Panc1 (cell line): Measurements from ENCODE around the gene MPND. TPM values are rescaled to one million over a fixed set of nuclear protein-coding genes. Genes with fewer than 3 reads are reported as not detected.

ENCODE experiments used
- ATAC-seq: fragments of 200-7000 bp; cut with Tn5 transposase; 2 replicates; pipeline ENCODE4 v1.9.1; 2020; ENCODE audit warnings: mild to moderate bottlenecking, moderate library complexity
- BruUV-seq: library from RNA; stranded (reverse); fragments of 400-500 nt; replicated peaks from 2 replicates; lab custom pipeline; 2021; lab: Mats Ljungman, UMichigan
- CTCF ChIA-PET: fragments of 300-600 bp; sonication (Branson Sonifier 250); formaldehyde crosslinking; loops from one replicate; lab custom pipeline; 2022; ENCODE audit warnings: antibody characterized with exemption; lab: Charles Lee
- POLR2A ChIA-PET: fragments of 300-600 bp; sonication (Branson Sonifier 250); formaldehyde crosslinking; loops from one replicate; lab custom pipeline; 2022; ENCODE audit warnings: antibody characterized with exemption; lab: Charles Lee
- DNase-seq: peaks from one replicate; pipeline ENCODE4 v3.0.0-alpha.2; 2010; ENCODE audit warnings: low read depth, low spot score
- H3K27ac ChIP-seq: 2 replicates; pipeline ENCODE4 v1.5.1; 2011; ENCODE audit warnings: mild to moderate bottlenecking, low read length, inconsistent platforms
- H3K27me3 ChIP-seq: fragments of 200-500 bp; sonication (Bioruptor generic); 2 replicates; pipeline ENCODE4 v1.6.0; 2014; ENCODE audit warnings: low read length, inconsistent platforms; ENCODE audit not compliant: control insufficient read depth, insufficient read depth
- H3K36me3 ChIP-seq: fragments of 200-500 bp; sonication (Bioruptor generic); 2 replicates; pipeline ENCODE4 v1.5.1; 2014; ENCODE audit warnings: inconsistent platforms, mild to moderate bottlenecking, low read length, moderate library complexity; ENCODE audit not compliant: control insufficient read depth, insufficient read depth
- H3K4me1 ChIP-seq: 2 replicates; pipeline ENCODE4 v1.5.1; 2011; ENCODE audit warnings: inconsistent platforms, mild to moderate bottlenecking, low read length, moderate library complexity; ENCODE audit not compliant: control insufficient read depth, insufficient read depth
- H3K4me3 ChIP-seq, 2 experiments: 2 replicates each; pipeline ENCODE4 v1.5.1; 2011 to 2012; ENCODE audit warnings: low read depth in 2 of 2, low read length in 2 of 2, mild to moderate bottlenecking in 2 of 2, inconsistent platforms in 1 of 2, moderate library complexity in 1 of 2
- H3K9me3 ChIP-seq: fragments of 200-500 bp; sonication (Bioruptor generic); 2 replicates; pipeline ENCODE4 v1.5.1; 2014; ENCODE audit warnings: low read depth, mild to moderate bottlenecking, inconsistent platforms, low read length, moderate library complexity; ENCODE audit not compliant: control insufficient read depth, insufficient read depth
- POLR2AphosphoS5 ChIP-seq: IDR thresholded peaks from 2 replicates; pipeline ENCODE4 v1.6.1; 2012; ENCODE audit warnings: mild to moderate bottlenecking, low read depth, low read length, moderate library complexity
- SIN3A ChIP-seq: IDR thresholded peaks from 2 replicates; pipeline ENCODE4 v1.6.1; 2012; ENCODE audit warnings: low read depth, mild to moderate bottlenecking, low read length, moderate library complexity, borderline replicate concordance; ENCODE audit not compliant: insufficient read depth
- TCF7L2 ChIP-seq: IDR thresholded peaks from 2 replicates; pipeline ENCODE4 v1.6.1; 2011; ENCODE audit warnings: mild to moderate bottlenecking, low read depth, low read length, inconsistent platforms
- in situ Hi-C: cut with HindIII; loops from 2 replicates; pipeline ENCODE4 v1.10.0; 2016; ENCODE audit warnings: low sequenced_read_pairs, low pct_unique_long_range_greater_than_20kb
- intact Hi-C: fragments of 100-400 bp; cut with micrococcal nuclease; formaldehyde crosslinking; loops from one replicate; pipeline ENCODE4 v1.10.0; 2022; ENCODE audit not compliant: unreplicated experiment
- total RNA-seq: library from RNA; stranded (reverse); gene quantifications from one replicate; pipeline ENCODE4 v1.2.1, GENCODE V29; 2021; ENCODE audit not compliant: unreplicated experiment
- TF ChIP-seq, protein P1 (sequence below): fragments of 450-650 bp; IDR thresholded peaks from 2 replicates; pipeline ENCODE4 v1.5.1; 2017; ENCODE audit warnings: mild to moderate bottlenecking
- TF ChIP-seq, protein P2 (sequence below), 2 experiments: IDR thresholded peaks; 2 replicates each; pipeline ENCODE4 v1.6.1; 2011 to 2012; ENCODE audit warnings: low read depth in 2 of 2, control low read depth in 1 of 2, low read length in 1 of 2, mild to moderate bottlenecking in 1 of 2, moderate library complexity in 1 of 2; ENCODE audit not compliant: insufficient read depth in 1 of 2

Gene MPND
- total RNA-seq, 1 experiment from 2014 or later: 22.9 TPM

DNA sequence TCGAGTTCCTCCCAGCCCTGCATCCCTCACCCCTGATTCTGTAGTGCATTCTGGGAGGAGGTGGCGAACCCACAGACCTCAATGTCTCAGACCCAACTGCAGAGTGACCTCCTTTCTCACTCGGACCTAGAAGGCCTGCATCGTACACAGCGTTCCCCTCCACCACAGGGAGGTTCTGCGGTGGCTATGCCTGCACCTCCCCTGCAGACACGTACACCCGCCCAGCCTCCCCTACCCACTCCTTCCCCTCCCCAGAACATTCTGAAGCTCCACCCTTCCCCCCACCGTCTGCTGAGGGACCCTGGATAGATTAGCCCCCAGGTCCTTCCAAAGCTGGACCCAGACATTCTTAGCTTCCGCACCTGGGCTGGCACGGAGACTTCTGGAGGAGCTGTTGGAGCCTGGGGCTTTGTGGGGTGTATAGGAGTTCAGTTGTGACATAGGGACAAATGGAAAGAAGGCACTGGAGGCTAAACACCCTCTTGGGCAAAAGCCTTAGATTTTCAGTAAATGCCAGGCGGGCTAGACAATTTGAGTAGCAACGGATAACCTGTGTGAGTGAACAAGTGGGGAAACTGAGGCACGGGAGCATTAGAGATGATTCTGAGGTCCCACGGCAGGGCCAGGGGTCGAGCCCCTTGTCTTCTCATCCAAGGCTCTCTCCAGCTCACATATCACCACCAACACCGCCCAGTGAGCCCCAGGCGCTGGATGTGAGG, 39.4 kb upstream of the MPND start:
- no peak overlapping the region for H3K27ac ChIP-seq
- intact Hi-C loops: no loop called here
- peak overlapping the region; percentile 21 to 37; a peak in 3 of 4 replicates for H3K4me3 ChIP-seq
- in situ Hi-C loops: no loop called here
- H3K9me3 ChIP-seq: no peaks in the 10 kb centered on the region
- H3K27me3 ChIP-seq: no peaks in the 10 kb centered on the region
- ATAC-seq: no peak
- ChIA-PET CTCF (no interaction called here), POLR2A (interaction anchor here (0.5 to 0.6 kb wide), 3 partner anchors 30 to 1353 kb away, joined by 3 to 6 read pairs (median 5); no protein-coding TSS in a partner anchor)
- no peaks in the 10 kb centered on the region for H3K36me3 ChIP-seq
- TF ChIP-seq, protein P1, sequence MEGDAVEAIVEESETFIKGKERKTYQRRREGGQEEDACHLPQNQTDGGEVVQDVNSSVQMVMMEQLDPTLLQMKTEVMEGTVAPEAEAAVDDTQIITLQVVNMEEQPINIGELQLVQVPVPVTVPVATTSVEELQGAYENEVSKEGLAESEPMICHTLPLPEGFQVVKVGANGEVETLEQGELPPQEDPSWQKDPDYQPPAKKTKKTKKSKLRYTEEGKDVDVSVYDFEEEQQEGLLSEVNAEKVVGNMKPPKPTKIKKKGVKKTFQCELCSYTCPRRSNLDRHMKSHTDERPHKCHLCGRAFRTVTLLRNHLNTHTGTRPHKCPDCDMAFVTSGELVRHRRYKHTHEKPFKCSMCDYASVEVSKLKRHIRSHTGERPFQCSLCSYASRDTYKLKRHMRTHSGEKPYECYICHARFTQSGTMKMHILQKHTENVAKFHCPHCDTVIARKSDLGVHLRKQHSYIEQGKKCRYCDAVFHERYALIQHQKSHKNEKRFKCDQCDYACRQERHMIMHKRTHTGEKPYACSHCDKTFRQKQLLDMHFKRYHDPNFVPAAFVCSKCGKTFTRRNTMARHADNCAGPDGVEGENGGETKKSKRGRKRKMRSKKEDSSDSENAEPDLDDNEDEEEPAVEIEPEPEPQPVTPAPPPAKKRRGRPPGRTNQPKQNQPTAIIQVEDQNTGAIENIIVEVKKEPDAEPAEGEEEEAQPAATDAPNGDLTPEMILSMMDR: no peak
- no peak for TF ChIP-seq SIN3A
- TF ChIP-seq, protein P2, sequence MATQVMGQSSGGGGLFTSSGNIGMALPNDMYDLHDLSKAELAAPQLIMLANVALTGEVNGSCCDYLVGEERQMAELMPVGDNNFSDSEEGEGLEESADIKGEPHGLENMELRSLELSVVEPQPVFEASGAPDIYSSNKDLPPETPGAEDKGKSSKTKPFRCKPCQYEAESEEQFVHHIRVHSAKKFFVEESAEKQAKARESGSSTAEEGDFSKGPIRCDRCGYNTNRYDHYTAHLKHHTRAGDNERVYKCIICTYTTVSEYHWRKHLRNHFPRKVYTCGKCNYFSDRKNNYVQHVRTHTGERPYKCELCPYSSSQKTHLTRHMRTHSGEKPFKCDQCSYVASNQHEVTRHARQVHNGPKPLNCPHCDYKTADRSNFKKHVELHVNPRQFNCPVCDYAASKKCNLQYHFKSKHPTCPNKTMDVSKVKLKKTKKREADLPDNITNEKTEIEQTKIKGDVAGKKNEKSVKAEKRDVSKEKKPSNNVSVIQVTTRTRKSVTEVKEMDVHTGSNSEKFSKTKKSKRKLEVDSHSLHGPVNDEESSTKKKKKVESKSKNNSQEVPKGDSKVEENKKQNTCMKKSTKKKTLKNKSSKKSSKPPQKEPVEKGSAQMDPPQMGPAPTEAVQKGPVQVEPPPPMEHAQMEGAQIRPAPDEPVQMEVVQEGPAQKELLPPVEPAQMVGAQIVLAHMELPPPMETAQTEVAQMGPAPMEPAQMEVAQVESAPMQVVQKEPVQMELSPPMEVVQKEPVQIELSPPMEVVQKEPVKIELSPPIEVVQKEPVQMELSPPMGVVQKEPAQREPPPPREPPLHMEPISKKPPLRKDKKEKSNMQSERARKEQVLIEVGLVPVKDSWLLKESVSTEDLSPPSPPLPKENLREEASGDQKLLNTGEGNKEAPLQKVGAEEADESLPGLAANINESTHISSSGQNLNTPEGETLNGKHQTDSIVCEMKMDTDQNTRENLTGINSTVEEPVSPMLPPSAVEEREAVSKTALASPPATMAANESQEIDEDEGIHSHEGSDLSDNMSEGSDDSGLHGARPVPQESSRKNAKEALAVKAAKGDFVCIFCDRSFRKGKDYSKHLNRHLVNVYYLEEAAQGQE (IDR thresholded peaks at IDR 0.05; ENCODE audit: insufficient read depth in 1 of 2, low read depth in 2 of 2, low read length in 1 of 2): no peak
- TF ChIP-seq POLR2AphosphoS5: no peak
- no peak for TF ChIP-seq TCF7L2
- BruUV-seq: no TSS peak
- DNase-seq: no peak
- H3K4me1 ChIP-seq: peaks cover 5% of the 10 kb centered on the region

DNA sequence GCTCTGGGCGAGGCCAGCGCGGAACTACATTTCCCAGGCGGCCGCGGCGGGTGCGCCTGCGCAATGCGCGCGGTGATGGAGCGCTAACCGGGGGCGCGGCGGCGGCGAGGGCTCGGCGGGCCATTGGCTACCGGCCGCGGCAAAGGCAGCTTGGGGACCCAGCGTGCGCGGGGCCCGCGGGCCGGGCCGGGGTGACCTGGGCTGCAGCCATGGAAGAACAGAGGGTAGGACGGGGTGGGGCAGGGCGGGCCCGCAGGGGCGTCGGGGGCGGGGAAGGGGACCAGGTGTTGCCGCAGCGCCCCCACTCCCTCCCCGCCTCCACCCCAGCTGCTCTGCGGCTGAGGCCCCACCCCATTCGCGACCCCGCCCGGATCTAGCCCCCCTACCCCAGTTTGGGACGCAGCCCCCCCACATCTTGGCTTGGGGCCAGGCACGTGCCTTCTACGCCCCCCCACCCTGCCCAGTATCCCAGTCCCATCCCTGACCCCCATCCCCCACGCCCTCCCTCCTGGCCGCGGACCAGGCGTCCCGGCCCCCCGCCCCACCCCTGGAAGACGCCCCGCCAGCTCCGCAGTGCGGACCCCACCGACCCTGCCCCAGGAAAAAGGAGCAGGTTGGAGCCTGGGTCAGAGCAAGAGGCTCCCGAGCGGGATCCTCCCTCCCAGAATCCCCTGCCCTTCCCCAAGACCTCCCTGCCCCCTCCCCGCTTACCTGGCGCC, 38.7 kb upstream of the MPND start, which contains the start of gene FSD1:
TSS of gene FSD1 (plus strand) at position 61 of the 719 bp plus-strand sequence. CDS start at position 210, 149 bp downstream.
- Histone ChIP-seq H3K4me1 (peaks cover 5% of the 10 kb centered on the region), H3K36me3 (no peaks in the 10 kb centered on the region), H3K4me3 (peak within 1 kb of the TSS; percentile 21 to 37; a peak in 3 of 4 replicates), H3K27me3 (no peaks in the 10 kb centered on the region), H3K27ac (no peak within 1 kb of the TSS), H3K9me3 (no peaks in the 10 kb centered on the region)
- no TSS peak for BruUV-seq
- TF ChIP-seq, protein P1: no peak
- no peak for TF ChIP-seq POLR2AphosphoS5
- ChIA-PET POLR2A (interaction anchor here (0.6 to 0.7 kb wide), 3 partner anchors 56 to 1353 kb away, joined by 5 to 12 read pairs (median 6); no protein-coding TSS in a partner anchor), CTCF (interaction anchor here (0.5 kb wide), 1 partner anchor 76 kb away, joined by 5 read pairs; no protein-coding TSS in a partner anchor)
- in situ Hi-C loops (no loop called here), intact Hi-C loops (no loop called here)
- no peak for DNase-seq
- peak; percentile 94 for ATAC-seq
